ENCODE measurements around the gene SYT1. TPM values are rescaled to one million over a fixed set of nuclear protein-coding genes. Genes with fewer than 3 reads are reported as not detected.

SYT1 gene
- total RNA-seq, 1 experiment from 2014 or later, result 44.9 TPM

- no peak for ATAC-seq
- ChIA-PET RAD21 (ENCODE audit: low non-redundant PET in 1 of 2, low total read pairs in 2 of 2, uncharacterized antibody in 2 of 2, unreplicated experiment in 2 of 2) (no interaction called here), CTCF (no interaction called here), POLR2A (no interaction called here)
- Histone ChIP-seq H3K27ac (ENCODE audit: low read depth, low read length) (no peak overlapping the region), H2AFZ (ENCODE audit: low read depth, low read length, poor library complexity, severe bottlenecking) (no peak overlapping the region), H3K36me3 (ENCODE audit: control insufficient read depth in 1 of 2, insufficient read depth in 2 of 2, low read length in 2 of 2) (no peaks in the 10 kb centered on the region), H3K9me3 (ENCODE audit: control insufficient read depth in 1 of 2, insufficient read depth in 1 of 2, low read depth in 1 of 2, low read length in 2 of 2) (no peaks in the 10 kb centered on the region), H3K9ac (ENCODE audit: low read length) (no peak overlapping the region), H4K20me1 (ENCODE audit: insufficient read depth) (no peaks in the 10 kb centered on the region), H3K27me3 (ENCODE audit: insufficient read depth, low read length) (no peaks in the 10 kb centered on the region), H3K79me2 (ENCODE audit: insufficient read depth, low read length) (no peaks in the 10 kb centered on the region), H3K4me1 (ENCODE audit: control insufficient read depth in 1 of 2, insufficient read depth in 2 of 2, low read length in 2 of 2) (no peaks in the 10 kb centered on the region), H3K4me3 (replicated peaks in 1 of 2; ENCODE audit: low read depth in 1 of 2, low read length in 2 of 2) (no peak overlapping the region), H3K9me2 (ENCODE audit: insufficient read depth) (no peaks in the 10 kb centered on the region; the same call in 1 of the 2 replicates), H3K4me2 (ENCODE audit: low read length) (no peak overlapping the region)
- no peak for DNase-seq (ENCODE audit: low read depth, low spot score)
- intact Hi-C loops (cut with micrococcal nuclease), result no loop called here
- no peak for TF ChIP-seq CEBPB (IDR thresholded peaks at IDR 0.05; ENCODE audit: low read depth)
- no peak for TF ChIP-seq YY1 (IDR thresholded peaks at IDR 0.05; ENCODE audit: extremely low read depth, insufficient replicate concordance, low read depth, low read length)
- no peak for TF ChIP-seq ZBTB33 (IDR thresholded peaks at IDR 0.05; ENCODE audit: extremely low read depth, insufficient replicate concordance, low read length)
- no peak for TF ChIP-seq POLR2AphosphoS5 (IDR thresholded peaks at IDR 0.05; ENCODE audit: low read depth, low read length)
- TF ChIP-seq CBX3 (IDR thresholded peaks at IDR 0.05; ENCODE audit: low read depth), result no peak
- TF ChIP-seq MAX (IDR thresholded peaks at IDR 0.05), result no peak
- TF ChIP-seq SIN3A (IDR thresholded peaks at IDR 0.05; ENCODE audit: low read depth), result no peak
- TF ChIP-seq ELF1 (IDR thresholded peaks at IDR 0.05; ENCODE audit: borderline replicate concordance, low read depth), result no peak
- no peak for TF ChIP-seq JUND (IDR thresholded peaks at IDR 0.05)
- no peak for TF ChIP-seq ZFX (IDR thresholded peaks at IDR 0.05)
- TF ChIP-seq, protein P1, sequence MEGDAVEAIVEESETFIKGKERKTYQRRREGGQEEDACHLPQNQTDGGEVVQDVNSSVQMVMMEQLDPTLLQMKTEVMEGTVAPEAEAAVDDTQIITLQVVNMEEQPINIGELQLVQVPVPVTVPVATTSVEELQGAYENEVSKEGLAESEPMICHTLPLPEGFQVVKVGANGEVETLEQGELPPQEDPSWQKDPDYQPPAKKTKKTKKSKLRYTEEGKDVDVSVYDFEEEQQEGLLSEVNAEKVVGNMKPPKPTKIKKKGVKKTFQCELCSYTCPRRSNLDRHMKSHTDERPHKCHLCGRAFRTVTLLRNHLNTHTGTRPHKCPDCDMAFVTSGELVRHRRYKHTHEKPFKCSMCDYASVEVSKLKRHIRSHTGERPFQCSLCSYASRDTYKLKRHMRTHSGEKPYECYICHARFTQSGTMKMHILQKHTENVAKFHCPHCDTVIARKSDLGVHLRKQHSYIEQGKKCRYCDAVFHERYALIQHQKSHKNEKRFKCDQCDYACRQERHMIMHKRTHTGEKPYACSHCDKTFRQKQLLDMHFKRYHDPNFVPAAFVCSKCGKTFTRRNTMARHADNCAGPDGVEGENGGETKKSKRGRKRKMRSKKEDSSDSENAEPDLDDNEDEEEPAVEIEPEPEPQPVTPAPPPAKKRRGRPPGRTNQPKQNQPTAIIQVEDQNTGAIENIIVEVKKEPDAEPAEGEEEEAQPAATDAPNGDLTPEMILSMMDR (IDR thresholded peaks at IDR 0.05 in 2 of 3, conservative IDR thresholded peaks at IDR 0.05 in 1 of 3; ENCODE audit: borderline replicate concordance in 1 of 3, insufficient read depth in 1 of 3, low read depth in 2 of 3, low read length in 2 of 3), result no peak
- TF ChIP-seq EGR1 (IDR thresholded peaks at IDR 0.05; ENCODE audit: low read depth), result no peak
- no peak for TF ChIP-seq RAD21 (IDR thresholded peaks at IDR 0.05; ENCODE audit: low read depth)
- no peak for TF ChIP-seq EZH2phosphoT487 (IDR thresholded peaks at IDR 0.05; ENCODE audit: borderline replicate concordance)
- TF ChIP-seq ZNF274 (IDR thresholded peaks at IDR 0.05; ENCODE audit: low read depth, low read length), result no peak
- TF ChIP-seq FOSL1 (IDR thresholded peaks at IDR 0.05; ENCODE audit: low read depth), result no peak
- TF ChIP-seq POLR2A (IDR thresholded peaks at IDR 0.05; ENCODE audit: borderline replicate concordance, extremely low read depth, insufficient read depth, insufficient read length), result no peak
- no peak for TF ChIP-seq EZH2 (IDR thresholded peaks at IDR 0.05)
- no peak for TF ChIP-seq SP1 (IDR thresholded peaks at IDR 0.05; ENCODE audit: low read depth)
- BruUV-seq (replicated peaks), result no TSS peak
These were observed 326.8 kb downstream of the SYT1 start for GRCh38 chr12:79191391-79191790.

Data from HCT116 (cell line).